HK-2 (cell line): Measurements from ENCODE around the gene HPCAL1.

Experiments
- DNase-seq: peaks from one replicate; pipeline ENCODE4 v3.0.0-alpha.2; 2018; ENCODE audit not compliant: unreplicated experiment

HPCAL1 gene

DNA sequence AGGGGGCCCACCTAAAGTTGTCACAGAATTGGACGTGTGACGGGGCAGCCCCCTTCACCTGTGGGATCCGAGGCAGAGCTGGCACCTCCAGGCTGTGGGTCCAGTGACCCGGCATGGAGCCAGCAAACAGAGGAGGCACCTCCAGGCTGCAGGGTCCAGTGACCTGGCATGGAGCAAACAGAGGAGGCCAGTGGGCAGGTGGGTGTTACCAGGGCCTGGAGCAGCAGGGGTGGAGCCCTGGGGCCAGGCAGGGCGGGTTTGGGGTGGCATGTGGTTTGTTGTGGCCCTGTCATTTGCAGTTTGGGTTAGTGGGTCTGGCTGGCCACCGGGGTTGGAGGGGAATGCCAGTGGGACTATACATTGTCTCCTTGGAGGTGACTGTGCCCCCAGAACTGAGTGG is 68.2 kb downstream of the HPCAL1 start:
- DNase-seq, result no peak

DNA sequence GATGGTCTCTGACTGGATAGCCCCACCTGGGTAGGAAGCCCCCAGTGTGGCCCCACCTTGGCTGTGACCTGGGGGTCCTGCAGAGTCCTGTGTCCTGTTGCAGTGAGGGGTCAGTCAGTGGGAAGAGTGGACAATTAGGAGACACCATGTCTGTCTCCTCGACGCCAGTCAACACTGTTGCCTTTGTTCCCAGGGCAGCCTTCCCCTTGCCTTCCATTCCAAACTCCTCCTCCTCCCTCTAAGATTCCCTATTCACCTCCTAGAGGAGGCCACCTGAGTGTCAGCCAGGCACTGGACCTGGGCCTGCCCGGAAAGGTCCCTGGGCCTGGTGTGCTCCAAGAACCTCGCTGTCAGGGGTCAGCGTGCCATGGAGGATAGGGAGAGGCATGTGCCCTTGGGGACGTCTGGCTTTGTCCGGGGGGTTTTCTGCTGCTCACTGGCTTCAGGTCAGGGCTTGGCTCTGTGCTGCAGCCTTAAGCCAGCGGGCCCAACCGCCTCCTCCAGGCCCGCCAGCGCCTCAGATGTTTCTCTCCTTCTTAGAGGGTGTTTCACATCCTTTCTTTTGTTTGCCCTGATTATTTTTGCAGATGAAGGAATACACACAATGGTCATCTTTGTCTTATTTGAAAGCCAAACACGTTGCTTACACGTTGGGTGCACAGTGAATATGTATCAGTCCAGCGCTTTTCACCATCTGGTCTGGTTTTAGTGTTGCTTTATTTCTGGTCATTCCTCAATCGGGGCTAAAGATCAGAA is 68.9 kb downstream of the HPCAL1 start:
- no peak for DNase-seq

DNA sequence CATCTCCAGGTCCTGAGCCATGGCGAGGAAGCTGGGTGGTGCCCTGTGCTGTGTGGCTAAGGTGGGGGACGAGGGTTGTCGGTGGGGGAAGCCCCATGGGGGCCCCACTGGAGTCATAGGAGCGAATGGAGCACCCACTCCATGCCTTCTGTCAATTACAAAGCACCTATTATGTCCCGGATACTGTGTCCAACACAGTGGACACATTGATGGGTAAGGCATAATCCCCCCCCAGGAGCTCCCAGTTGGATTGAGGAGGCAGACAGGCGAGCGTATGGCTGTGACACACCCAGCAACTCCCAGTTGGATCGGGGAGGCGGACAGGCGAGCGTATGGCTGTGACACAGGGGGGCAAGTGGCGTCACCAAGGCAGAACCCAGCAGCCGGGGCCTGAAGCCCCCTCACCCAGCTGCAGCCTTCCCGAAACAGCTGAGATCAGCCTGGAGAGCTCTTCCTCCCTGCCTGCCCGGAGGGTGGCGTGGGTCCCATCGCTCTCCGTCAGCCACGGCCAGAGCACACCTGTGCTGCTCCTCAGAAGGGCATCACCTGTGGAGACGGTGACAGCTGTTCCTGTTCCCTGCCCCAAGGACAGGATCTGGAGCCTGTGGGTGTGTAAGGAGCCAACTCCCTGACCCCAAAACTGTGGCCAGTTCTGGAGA is 69.6 kb downstream of the HPCAL1 start:
- no peak for DNase-seq

DNA sequence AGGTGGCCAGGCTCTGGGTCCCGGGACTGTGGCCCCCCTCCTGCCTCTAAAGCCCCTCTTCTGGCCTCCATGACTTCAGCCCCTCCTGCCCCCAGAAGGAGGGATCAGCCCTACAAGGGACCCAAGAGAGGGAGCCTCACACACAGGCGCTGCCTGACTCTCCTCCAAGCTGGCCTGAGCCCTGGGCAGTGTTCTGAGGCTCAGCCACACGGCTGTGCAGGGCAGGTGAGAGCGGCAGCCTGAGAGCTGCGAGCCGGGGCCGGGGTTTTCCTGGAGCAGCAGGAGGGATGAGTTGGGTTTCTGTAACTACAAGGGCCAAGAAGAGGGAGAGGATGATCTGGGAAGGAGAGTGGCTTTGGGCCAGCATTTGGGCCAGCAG is 70.1 kb downstream of the HPCAL1 start:
- DNase-seq, result no peak

DNA sequence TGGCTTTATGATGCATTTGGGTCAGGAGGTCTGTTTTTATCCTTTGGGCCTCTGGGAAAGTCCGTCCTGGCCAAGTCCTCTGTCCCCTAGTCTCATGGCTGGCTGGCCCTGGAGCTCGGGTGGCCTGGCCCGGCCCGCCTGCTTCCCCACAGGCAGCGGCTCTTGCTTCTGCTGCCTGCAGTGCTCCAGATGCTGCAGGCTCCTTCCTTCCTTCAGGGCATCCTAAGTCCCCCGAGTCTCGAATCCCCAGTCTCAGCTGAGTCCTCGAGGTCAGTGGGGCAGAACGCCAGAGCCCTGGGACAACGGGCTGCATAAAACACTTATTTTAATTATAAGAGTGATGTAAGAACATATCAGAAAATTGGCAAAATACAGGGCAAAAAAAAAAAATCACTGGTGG is 71.2 kb downstream of the HPCAL1 start:
- DNase-seq, result no peak

DNA sequence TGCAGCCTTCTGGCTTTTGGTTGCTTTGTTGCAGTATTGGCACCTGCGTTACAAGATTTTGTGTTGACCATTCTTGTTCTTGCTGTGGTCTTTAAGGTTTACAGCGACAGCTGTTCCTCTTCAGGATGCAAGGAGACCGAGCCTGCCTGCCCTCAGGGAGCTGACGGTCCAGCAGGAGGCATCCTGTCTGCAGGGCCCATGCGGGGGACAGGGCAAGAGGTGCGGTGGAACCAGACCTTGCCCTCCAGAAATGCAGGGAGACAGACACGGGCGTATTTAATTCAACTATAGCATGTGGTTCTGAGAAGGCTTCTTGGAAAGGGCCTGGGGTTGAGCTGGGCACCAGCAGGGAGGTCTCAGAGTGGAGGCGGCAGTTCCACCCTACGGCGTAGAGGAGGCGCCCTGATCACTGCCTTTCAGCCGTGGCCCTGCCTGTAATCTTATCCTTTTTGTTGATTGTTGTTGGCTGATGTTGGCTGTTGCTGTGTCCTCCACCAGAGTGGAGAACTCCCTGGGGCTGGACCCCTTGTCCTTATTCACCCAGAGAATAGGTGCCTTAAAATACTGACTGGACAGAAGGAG is 71.7 kb downstream of the HPCAL1 start:
- no peak for DNase-seq

DNA sequence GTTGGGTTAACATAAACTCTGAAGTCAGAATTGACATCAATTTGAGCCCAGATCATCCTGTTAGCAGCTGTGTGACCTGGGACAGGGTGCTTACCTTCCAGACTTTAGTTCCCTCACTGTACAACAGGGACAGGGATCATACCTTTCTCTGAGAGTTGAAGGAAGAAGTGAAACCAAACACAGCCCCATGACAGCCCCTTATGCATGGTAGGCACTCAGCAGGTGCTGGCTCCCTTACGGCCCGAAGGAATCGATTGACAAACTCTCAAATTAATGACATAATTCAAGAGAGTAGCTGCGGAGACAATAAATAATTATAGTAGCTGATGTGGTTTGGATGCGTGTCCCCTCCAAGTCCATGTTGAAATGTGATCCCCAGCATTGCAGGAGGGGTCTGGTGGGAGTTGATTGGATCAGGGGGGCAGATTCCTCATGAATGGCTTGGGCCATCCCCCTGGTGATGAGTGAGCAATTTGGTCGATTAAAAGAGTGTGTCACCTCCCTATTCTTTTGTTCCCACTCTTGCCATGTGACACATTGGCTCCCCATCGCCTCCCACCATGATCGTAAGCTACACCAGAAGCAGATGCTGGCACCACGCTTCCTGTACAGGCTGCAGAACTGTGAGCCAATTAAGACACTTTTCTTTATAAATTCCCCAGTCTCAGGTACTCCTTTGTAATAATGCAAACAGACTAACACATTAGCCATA is 73.0 kb downstream of the HPCAL1 start:
- no peak for DNase-seq

DNA sequence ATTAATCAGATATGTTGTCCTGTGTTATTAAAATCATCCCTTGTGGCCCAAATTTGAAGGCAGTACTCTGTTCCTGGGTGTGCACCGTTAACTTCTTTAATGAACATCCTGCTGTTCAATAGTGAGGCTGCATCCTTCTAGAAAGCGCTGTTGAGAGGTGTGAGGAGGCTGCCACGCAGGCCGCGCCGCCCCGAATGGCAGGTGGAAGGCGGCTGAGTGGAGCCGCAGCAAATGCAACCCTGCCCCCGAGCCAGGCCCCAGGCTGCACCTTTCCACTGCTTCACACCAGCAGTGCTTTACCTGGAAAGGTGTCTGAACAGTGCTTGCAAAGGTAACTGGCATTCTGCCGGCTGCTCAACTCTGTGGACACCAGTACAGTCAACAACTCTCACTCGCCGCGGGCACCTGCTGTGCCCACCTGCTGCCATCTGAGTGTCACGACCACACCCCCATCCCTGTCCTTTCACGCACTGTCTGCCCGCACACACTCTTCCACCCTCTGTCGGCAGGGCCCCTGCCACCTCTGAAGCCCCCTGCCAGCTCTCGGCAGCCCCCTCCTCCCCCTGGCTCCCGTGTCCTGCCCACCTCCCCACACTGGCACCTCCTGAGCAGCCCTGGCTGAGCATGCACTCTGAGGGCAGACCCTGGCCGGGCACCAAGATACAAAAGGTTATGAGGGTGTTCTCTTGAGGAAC is 74.5 kb downstream of the HPCAL1 start:
- DNase-seq, result no peak

DNA sequence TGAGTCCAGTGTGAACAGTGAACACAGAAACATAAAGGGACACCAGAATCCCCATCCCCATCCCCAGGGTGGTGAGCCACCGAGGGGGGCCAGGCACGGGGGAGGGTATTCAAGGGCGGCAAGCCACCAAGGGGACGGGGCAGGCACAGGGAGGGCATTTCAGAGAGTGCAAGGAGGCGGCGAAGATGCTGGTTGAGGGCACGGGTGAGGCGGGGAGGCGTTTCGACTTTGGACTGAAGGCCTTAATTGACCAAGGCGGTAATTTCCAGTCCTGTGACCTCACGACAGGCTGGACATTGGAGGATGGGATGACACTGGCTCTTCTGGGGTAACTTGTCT is 75.0 kb downstream of the HPCAL1 start:
- DNase-seq, result no peak

DNA sequence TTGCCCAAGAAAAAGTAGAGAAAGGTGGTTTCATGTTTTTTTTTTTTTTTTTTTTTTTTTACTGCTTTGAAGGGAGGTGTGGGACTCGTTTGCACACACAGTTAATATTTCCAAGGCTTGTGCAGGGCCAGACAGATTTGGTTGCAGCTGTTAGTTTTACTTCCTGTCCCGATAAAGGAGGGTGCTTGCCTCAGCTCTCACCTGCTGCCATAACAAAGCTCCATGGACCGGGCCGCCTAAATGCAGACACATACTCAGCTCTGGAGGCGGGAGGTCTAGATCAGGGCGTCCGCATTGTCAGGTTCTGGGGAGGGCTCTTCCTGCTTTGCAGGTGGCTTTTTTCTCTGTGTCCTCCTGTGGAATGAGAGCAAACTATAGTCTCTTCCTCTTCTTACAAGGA is 75.5 kb downstream of the HPCAL1 start:
- no peak for DNase-seq

DNA sequence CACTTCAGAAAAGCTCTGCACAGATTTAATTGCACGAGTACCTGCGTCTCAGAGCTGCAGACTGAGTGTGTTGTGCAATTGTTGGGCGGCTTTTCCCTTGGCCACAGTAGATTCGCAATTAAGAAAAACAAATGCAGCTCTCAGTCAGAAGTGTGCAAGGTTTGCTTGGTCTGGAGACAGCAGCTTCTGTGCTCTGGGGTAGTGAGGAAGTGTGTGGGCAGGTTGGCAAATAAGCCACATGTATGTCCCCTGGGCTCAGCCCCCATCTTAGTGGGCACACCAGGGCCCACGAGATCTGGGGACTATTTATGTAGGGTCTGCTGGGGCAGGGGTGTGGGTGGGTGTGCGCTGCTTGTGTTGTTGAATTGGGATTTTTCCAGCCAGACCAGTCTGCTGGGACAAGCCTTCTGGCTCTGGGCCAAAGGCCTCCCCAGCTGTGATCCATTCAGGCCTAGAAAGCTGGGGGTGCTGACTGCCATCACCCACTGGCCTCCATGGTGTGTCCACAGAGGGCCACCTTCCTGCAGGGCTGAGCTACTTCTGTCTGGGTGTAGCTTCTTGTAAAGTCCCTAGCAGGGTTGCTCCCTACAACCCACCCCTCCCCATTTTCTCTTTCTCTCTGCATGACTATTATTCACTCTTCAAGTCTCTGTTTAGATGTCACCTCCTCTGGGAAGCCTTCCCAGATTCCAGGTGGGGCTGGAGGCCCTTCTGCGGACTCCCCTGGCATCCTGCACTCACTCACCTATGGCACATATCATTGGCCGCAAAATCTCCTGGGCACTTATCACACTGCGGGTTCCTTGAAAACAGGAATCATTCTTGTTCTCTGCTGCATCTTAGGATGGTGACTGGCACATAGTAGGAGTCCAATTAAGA is 77.6 kb downstream of the HPCAL1 start:
- no peak for DNase-seq

DNA sequence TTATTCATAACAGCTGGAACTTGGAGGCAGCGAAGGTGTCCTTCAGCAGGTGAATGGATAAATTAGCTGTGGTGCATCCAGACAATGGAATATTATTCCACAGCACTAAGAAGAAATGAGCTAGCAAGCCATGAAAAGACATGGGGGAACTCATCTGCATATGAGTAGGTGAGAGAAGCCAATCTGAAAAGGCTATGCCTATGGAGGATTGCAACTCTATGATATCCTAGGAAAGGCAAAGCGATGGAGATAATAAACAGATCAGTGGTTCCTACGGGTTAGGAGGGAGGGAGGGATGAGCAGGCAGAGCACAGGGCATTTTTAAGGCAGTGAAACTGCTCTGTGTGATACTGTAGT is 79.3 kb downstream of the HPCAL1 start:
- DNase-seq, result no peak

DNA sequence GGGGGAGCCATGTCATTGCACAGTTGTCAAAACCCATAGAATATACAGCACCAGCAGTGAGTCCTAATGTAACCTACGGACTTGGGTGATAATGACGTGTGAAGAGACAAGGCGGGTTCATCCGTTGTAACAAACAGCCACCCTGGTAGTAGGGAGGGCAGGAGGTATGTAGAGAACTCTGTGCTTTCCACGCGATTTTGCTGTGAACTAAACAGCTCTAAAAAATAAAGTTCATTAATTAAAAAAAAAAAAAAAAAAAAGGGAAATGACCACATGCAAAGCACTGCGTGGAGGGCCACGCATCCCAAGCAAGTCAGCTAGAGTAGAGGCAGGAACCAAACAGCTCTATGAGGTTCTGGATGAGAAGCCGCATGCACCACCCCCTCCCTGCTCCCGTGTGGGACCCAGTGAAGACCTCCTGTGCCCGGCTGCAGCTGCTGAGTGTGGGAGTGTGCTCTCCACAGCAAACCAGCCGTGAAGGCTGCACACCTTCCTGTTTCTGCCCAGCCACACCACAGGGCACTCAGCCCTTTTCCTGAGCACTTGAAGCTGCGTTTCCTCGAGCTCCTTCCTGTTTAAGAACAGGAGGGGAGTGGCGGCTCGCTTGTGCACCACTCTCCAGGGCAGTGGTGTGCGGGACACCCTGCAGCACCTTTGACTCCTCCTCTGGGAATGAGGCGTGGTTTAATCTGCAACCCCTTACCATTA is 79.8 kb downstream of the HPCAL1 start:
- DNase-seq, result peak; percentile 35

DNA sequence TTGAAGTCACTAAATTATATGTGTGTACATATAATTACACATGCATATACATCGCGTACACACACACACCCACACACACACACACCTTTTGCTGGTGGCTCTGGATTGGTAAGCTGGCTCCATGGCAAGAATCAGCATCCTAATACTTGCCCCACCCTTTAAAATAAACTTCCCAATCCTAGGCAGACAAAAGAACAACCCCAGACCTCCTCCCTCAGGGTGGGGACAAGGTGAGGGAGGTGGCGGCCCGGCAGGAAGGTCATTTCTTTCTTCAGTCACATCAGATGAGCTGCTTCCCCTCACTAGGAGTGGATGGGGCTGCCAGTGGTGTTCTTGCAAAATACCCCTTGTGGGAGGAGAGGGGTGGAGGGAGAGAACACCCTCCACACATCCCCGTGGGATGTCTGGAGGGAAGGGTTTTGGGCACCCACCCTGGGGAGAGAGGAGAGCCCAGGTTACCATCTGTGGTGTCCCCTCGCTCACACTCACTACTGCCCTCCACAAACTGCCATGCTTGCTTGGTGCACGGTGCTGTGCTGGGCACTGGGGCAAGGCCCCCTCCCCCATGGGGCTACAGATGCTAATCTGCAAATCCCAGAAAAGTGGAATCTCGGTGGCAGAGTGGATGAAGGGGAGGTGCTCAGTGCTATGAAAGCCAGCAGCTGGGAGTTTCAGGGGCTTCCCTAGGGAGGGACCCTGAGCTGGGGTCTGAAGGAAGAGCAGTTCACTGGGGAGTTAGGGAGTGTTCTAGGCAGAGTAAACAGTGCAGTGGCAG is 81.4 kb downstream of the HPCAL1 start:
- DNase-seq, result no peak

DNA sequence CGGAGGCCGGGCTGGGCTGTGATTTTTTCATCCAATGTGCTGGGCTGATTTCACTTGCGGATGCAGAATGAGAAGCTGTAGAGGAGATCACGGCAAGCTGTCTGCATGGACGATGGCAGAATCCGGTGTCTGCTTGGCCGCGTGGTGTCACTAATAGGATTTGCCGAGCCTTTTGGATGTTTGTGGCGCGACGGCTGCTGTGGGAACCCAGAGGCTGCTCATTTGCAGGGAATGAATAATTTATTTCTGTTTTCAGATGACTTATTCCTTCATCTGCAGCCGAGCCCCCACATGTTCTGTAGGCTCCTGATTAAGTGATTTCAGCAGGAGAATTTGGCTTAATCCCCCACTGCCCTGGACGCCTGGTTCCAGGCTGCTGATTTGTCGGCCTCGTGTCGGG is 82.8 kb downstream of the HPCAL1 start:
- DNase-seq, result no peak

DNA sequence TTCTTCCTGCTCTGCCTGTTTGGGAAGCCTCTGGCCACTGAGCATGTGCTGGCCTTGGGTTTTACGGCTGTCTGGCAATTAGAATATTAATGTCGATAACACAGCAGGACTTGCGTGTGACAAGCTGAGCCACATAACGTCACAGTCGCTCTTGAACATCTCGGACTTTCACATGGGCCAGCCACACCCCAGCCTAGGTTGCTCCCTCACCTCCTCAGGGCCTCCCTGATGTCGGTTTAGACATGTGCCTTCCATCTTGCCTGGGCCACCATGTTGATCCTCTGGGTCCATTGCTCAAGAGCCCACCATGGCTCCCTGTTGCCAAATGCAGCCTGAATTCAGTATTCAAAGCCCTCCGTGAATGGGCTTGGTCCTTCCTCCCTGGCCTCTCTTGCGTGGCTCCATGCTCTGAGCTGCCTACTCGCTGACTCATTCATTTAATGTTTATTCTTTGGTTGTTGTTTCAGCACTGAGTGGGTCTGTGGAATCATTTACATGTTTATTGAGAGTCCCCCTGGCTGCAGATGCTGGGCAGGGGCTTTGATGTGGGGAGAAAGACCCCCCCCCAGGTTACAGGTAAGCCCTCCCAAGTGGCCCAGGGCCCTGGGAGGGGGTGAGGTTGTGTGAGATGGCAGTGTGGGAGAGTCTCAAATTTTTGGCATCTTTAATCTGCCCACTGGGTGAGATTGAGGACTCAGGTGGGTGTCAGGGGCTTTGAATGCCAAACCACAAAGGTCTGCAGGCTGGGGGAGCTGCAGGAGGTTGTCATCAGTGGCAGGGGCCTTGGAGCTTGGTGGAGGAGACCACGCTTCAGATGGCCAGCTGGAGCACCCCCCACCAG is 83.4 kb downstream of the HPCAL1 start:
- DNase-seq, result peak; percentile 33

DNA sequence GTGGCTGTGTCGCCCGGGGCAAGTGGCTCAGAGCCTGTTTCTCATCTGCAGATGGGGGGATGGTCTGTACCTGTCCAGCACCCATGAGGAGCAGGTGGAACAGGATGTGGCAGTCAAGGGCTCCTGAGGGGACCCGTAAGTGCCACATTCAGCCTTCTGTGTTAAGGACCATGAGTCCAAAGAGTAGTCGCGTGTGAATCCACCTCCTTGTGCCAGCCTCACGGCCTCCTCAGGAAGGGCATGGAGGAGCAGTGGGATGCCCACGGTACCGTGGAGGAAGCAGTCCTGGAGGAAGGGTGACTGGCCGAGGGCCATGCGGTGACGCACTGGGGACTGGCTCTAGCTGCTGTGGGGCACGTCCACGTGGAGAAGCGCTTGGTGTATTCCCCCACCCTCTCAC is 84.3 kb downstream of the HPCAL1 start:
- no peak for DNase-seq

DNA sequence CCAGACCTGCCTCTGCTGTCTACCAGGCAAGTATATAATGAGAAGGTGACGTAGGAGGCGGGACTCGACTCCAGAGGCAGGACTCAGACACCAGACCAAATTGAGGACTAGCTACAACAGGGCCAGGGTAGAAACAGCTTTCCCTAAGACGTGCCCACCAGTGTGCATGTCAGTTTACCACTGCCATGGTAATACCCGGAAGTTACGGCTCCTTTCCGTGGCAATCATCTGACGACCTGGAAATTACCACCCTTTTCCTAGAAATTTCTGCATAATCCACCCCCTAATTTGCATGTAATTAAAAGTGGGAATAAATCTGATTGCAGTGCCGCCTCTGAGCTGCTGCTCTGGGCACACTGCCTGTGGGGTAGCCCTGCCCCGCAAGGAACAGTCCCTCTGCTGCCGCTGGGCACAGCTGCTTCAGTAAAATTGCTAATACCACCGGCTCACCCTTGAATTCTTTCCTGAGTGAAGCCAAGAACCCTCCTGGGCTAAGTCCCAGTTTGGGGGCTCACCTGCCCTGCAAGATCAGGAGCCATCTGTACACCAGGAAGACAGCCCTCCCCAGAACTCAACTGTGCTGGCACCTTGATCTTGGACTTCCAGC is 86.4 kb downstream of the HPCAL1 start:
- no peak for DNase-seq

DNA sequence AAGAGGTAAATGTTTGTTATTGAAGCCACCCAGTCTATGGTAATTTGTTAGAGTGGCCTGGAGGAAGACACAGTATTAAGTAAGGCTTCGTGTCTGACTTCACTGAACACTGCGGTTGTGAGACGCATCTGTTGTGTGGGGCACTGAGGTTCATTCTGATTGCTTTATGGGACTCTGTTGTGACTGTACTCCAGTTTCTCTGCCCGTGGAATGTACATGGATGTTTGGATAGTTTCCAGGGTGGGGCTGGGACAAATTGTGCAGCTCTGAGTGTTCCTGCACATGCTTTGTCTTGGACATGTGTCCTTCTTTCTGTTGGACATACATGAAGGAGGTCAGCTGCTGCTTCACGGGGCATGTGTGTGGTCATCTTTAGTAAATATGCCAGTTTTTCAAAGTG is 86.9 kb downstream of the HPCAL1 start:
- no peak for DNase-seq
